Testis (tissue), 3 donors: Measurements from ENCODE around the gene RPS6KB2. TPM values are rescaled to one million over a fixed set of nuclear protein-coding genes. Genes with fewer than 3 reads are reported as not detected.

Source experiments
- DNase-seq: peaks from one replicate; pipeline ENCODE4 v3.0.0-alpha.2; 2019
- H3K27ac ChIP-seq, 2 donors: fragments of 200-600 bp; sonication (generic); one replicate each; pipeline ENCODE4 v1.5.1; 2019
- H3K27me3 ChIP-seq: fragments of 200-600 bp; sonication (generic); one replicate; pipeline ENCODE4 v1.5.1; 2019
- H3K36me3 ChIP-seq: fragments of 200-600 bp; sonication (generic); one replicate; pipeline ENCODE4 v1.5.1; 2017; ENCODE audit warnings: low read depth; ENCODE audit errors: missing control alignments
- H3K4me1 ChIP-seq: fragments of 200-600 bp; sonication (generic); one replicate; pipeline ENCODE4 v1.5.1; 2019
- H3K4me3 ChIP-seq, 2 donors: fragments of 200-600 bp; sonication (generic); one replicate each; pipeline ENCODE4 v1.5.1; 2017 to 2019
- H3K9me3 ChIP-seq: fragments of 200-600 bp; sonication (generic); one replicate; pipeline ENCODE4 v1.5.1; 2017
- CTCF ChIP-seq, 3 experiments: fragments of 450-650 bp in 2 of 3; fragments of 200-600 bp in 1 of 3; sonication (generic) in 1 of 3; IDR thresholded peaks; one replicate each; pipeline ENCODE4 v1.5.1; 2016 to 2019; ENCODE audit warnings: antibody characterized with exemption in 3 of 3, mild to moderate bottlenecking in 2 of 3, moderate library complexity in 1 of 3
- POLR2A ChIP-seq: fragments of 450-650 bp; IDR thresholded peaks from one replicate; pipeline ENCODE4 v1.6.1; 2017; ENCODE audit warnings: antibody characterized with exemption, mild to moderate bottlenecking, moderate library complexity
- WGBS, 2 donors: methylation state at CpG; one replicate each; pipeline ENCODE4 v1.1.5; 2018; 5-methylcytosine and 5-hydroxymethylcytosine counted together
- intact Hi-C: fragments of 100-400 bp; cut with DNase I; formaldehyde crosslinking; loops from one replicate; pipeline ENCODE4 v1.15.1; 2023; ENCODE audit warnings: low total_unique reads
- polyA plus RNA-seq: library from polyadenylated mRNA; stranded (reverse); fragments of 350-450 nt; fragmentation: Illumina TruSeq; extraction: RNeasy Lipid Tissue Mini Kit (QIAGEN cat#74804); gene quantifications from one replicate; pipeline ENCODE4 v1.2.3, GENCODE V29; 2014; ENCODE audit warnings: low read depth, low replicate concordance; ENCODE audit not compliant: insufficient read depth
- total RNA-seq, 2 donors: library from RNA; depleted of rRNA; stranded (reverse); fragments of >200 nt; gene quantifications; one replicate each; pipeline ENCODE4 v1.2.3, GENCODE V29; 2016

Gene RPS6KB2
- total and polyA plus RNA-seq, 3 donors from 2014 or later: 30.1 to 47.4 (median 46.5) TPM

- Histone ChIP-seq H3K27ac (no peak overlapping the region), H3K4me3 (no peak overlapping the region), H3K9me3 (no peaks in the 10 kb centered on the region), H3K4me1 (peaks cover 16% of the 10 kb centered on the region), H3K27me3 (no peaks in the 10 kb centered on the region), H3K36me3 (no peaks in the 10 kb centered on the region)
- DNase-seq: no peak
- intact Hi-C loops: loop anchor here (10.0 kb wide), 1 partner anchor 80 kb away; the partner anchor contains the start of gene AIP
- WGBS, 2 donors: 55 to 81% methylated on average over 8 to 13 of the region's 13 CpGs
- TF ChIP-seq POLR2A: no peak
- no peak for TF ChIP-seq CTCF (IDR thresholded peaks at IDR 0.05)
These were observed 23.6 kb upstream of the RPS6KB2 start for GRCh38 chr11:67404515-67405195.

- Histone ChIP-seq H3K27ac (no peak overlapping the region), H3K4me1 (peaks cover 14% of the 10 kb centered on the region), H3K4me3 (no peak overlapping the region), H3K36me3 (no peaks in the 10 kb centered on the region), H3K9me3 (no peaks in the 10 kb centered on the region), H3K27me3 (no peaks in the 10 kb centered on the region)
- intact Hi-C loops: loop anchor here (10.0 kb wide), 1 partner anchor 80 kb away; the partner anchor contains the start of gene AIP
- TF ChIP-seq POLR2A: no peak
- no peak for TF ChIP-seq CTCF (IDR thresholded peaks at IDR 0.05)
- DNase-seq: no peak
- 88 to 98% methylated on average over 6 of the region's 6 CpGs for WGBS, 2 donors
These were observed 23.1 kb upstream of the RPS6KB2 start for GRCh38 chr11:67405196-67405567.

DNA sequence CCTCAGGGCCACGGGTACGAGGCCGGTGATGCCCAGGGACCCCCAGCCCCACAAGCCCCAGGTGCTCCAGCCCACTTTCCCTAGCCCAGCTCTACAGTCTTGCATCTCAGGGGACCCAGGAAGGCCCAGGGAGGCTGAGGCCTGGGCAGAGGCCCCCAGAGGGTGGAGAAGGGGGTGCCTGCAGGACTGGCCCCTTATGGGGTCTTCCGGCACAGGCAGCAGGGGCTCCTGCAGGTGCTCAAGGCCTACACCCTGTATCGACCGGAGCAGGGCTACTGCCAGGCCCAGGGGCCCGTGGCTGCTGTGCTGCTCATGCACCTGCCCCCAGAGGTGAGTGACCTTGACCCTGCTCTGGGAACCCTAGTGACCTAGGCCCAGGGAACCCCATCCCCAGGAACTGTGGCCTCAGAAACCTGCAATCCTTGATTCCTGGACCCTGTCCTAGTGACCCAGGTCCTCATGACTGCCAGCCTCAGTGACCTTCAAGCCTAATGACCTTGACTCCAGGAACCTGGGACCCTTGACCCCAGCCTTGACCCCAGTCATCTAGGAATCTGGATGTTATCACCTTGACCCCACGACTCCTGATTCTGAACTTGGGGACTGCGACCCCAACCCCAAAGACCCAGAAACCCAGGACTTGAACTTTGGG is 22.5 kb upstream of the RPS6KB2 start:
- intact Hi-C loops: loop anchor here (10.0 kb wide), 1 partner anchor 79 kb away; the partner anchor contains the start of gene AIP
- DNase-seq: no peak
- Histone ChIP-seq H3K4me1 (peaks cover 8% of the 10 kb centered on the region), H3K27ac (no peak overlapping the region), H3K4me3 (no peak overlapping the region), H3K27me3 (no peaks in the 10 kb centered on the region), H3K36me3 (no peaks in the 10 kb centered on the region), H3K9me3 (no peaks in the 10 kb centered on the region)
- 88% methylated on average over 9 of the region's 9 CpGs; no CpG with 5 or more reads in 1 of the 2 donors for WGBS, 2 donors
- TF ChIP-seq CTCF (IDR thresholded peaks at IDR 0.05) (no peak), POLR2A (no peak)

DNA sequence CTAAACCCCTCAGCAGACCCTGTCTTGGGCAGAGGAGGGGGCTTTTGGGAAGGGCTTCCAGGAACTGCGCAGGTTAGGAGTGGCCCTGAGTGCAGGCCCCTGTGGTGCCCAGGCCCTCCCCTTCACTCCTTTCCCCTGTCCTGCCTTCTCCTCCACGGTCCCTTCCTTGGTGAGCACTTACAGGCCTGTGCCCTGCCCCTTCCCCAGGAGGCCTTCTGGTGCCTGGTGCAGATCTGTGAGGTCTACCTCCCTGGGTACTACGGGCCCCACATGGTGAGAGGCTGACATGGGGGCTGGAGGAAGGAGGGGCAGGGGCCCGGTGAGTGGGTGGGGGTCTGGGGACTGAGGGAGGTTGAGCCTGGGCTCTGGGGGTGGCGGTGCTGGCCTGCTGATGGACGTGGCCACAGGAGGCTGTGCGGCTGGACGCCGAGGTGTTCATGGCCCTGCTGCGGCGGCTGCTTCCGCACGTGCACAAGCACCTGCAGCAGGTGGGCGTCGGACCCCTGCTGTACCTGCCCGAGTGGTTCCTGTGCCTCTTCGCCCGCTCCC is 21.8 kb upstream of the RPS6KB2 start:
- Histone ChIP-seq H3K27ac (no peak overlapping the region), H3K36me3 (no peaks in the 10 kb centered on the region), H3K9me3 (no peaks in the 10 kb centered on the region), H3K27me3 (no peaks in the 10 kb centered on the region), H3K4me3 (no peak overlapping the region), H3K4me1 (peaks cover 5% of the 10 kb centered on the region)
- intact Hi-C loops: loop anchor here (10.0 kb wide), 1 partner anchor 78 kb away; the partner anchor contains the start of gene AIP
- no peak for DNase-seq
- TF ChIP-seq POLR2A: no peak
- TF ChIP-seq CTCF (IDR thresholded peaks at IDR 0.05): no peak
- 78 to 81% methylated on average over 7 to 18 of the region's 18 CpGs for WGBS, 2 donors
